Right lobe of liver (tissue), 4 donors: ENCODE measurements around the gene WWC2.

Source experiments
- POLR2A ChIP-seq: fragments of 450-650 bp; IDR thresholded peaks from one replicate; pipeline ENCODE4 v1.6.1; 2017; ENCODE audit warnings: antibody characterized with exemption, mild to moderate bottlenecking
- TF ChIP-seq, protein P1 (sequence below), 4 donors: fragments of 200-600 bp in 3 of 4; fragments of 450-650 bp in 1 of 4; IDR thresholded peaks; one replicate each; pipeline versions ENCODE4 v1.5.1 to v1.8.0; 2016 to 2022; ENCODE audit warnings: antibody characterized with exemption in 4 of 4, mild to moderate bottlenecking in 2 of 4
- donor health status: DM: no; HTN: no; CAD: no.
- donor health status: DM: no; HTN: no; CAD: no.
- donor health status: DM: no; HTN: yes; CAD: no.

DNA sequence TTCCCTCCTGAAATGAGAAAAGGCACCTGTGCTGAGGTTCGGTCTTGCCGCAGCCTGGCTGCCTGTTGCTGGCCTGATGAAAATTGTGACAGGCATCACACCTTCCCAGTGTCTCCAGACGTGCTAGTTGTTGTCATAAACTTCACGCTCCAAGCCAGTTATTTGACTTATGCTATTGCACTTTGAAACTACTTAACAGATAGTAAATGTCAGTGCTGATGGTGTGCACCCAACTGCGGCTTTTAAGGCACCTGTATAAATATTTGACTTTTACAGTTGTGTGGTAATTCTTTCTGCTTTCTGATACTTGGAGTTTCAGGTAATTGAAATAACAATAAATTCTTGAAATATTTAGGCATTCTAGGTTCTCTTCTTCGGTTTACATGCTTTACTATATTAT, 1.8 kb downstream of the WWC2 start:
- no peak for TF ChIP-seq POLR2A
- TF ChIP-seq, protein P1, sequence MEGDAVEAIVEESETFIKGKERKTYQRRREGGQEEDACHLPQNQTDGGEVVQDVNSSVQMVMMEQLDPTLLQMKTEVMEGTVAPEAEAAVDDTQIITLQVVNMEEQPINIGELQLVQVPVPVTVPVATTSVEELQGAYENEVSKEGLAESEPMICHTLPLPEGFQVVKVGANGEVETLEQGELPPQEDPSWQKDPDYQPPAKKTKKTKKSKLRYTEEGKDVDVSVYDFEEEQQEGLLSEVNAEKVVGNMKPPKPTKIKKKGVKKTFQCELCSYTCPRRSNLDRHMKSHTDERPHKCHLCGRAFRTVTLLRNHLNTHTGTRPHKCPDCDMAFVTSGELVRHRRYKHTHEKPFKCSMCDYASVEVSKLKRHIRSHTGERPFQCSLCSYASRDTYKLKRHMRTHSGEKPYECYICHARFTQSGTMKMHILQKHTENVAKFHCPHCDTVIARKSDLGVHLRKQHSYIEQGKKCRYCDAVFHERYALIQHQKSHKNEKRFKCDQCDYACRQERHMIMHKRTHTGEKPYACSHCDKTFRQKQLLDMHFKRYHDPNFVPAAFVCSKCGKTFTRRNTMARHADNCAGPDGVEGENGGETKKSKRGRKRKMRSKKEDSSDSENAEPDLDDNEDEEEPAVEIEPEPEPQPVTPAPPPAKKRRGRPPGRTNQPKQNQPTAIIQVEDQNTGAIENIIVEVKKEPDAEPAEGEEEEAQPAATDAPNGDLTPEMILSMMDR (IDR thresholded peaks at IDR 0.05) = no peak
